Uterus (tissue), 4 donors: ENCODE data around the gene COL8A1. TPM values are rescaled to one million over a fixed set of nuclear protein-coding genes. Genes with fewer than 3 reads are reported as not detected.

Experiments
- total RNA-seq, 4 donors: library from RNA; depleted of rRNA in 3 of 4; stranded (reverse); fragments of >200 nt in 3 of 4; gene quantifications; one replicate each; pipeline versions ENCODE4 v1.1.0 to v1.2.4, GENCODE V29; 2014 to 2023
- donor health status: DM: yes; HTN: yes; CAD: no.

The COL8A1 gene
- total RNA-seq, 4 donors from 2014 or later, result 2.6 to 30.9 (median 18.0) TPM

Other genes starting within 250 kb of the COL8A1 start
- gene CMSS1, start 179.3 kb downstream of the COL8A1 start, total RNA-seq, result 10 to 100 TPM in 3 of 4 donors, 1 to 10 TPM in 1; 1.8 to 41.2 (median 17.0) TPM